ENCODE data around the gene MAP4.

Gene MAP4

DNA sequence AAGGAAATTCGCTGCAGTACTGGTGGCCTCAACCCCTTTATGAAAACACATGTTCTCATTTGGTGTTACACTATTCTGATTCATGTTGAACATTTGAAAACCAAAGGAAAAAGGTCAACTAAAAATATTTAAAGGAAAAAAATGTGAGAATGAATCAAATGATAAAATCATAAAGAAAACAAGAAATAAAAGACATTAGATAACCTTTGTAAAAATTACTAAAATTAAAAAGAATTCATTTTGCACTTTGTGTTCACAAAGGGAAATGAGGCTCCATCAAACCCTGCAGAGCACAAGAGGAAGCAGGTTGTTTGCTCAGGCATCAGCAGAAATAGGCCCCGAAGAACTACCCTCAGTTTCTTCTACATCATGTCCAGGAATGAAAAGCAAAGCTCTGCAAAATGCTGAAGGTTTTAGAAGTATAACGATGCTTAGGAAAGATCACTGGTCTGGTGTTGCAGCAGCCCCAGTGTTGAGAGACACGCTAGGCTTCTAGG, 41.2 kb downstream of the MAP4 start:
- DNase-seq (ENCODE audit: low read depth in 2 of 3, low spot score in 1 of 3), result no peak

- no peak for DNase-seq (ENCODE audit: low read depth in 2 of 3, low spot score in 1 of 3)
Observed at GRCh38 chr3:47971081-47971480, 45.1 kb downstream of the MAP4 start.

DNA sequence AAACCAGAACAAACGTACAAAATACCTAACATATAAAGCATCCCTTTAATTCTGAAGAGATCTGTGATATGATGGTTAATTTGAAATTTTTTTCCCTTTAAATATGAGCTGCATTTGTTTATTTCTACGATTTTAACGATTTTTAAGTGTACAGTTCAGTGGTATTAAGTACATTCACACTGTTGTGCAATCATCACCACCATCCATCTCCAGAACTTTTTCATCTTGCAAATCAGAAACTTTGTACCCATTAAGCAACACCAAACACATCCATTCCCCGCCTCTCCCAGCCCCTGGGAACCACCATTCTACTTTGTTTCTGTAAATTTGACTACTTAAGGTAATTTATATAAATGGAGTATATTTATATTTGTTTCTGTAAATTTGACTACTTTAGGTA, 51.5 kb downstream of the MAP4 start:
- no peak for DNase-seq (ENCODE audit: low read depth in 2 of 3, low spot score in 1 of 3)

DNA sequence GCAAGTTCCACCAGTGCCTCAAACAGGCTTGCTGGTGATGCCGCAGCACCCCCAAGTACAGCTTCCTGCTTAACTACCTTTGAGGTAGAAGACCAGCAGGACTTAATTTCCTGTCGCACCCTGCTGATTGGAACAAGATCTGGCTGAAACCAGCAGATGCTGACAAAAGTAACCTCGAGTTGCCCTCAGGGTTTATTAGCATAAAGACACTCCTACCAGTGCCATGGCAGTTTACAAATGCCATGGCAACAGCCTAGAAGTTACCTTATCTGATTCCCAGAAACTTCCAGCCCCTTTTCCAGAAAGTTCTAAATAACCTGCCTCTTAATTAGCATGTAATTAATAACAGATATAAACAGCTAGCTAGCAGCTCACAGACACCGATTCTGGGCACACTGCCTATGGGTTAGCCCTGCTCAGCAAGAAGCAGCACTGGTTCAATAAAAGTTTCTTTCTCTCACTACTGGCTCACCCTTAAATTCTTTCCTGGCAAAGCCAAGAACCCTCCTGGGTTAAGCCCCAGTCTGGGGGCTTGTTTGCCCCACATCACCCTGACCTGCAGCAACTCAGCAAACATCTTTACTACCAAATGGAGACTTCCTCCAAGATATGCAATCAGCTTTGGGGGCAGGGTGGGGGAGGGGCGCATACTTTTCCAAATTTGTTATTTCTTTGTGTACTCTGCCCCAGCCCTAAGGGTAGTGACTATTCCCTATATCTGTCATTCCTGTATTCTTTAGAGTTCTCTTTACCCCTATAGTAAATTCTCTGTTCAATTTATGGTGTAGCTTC, 54.2 kb downstream of the MAP4 start:
- DNase-seq (ENCODE audit: low read depth in 2 of 3, low spot score in 1 of 3), result no peak

- no peak for DNase-seq (ENCODE audit: low read depth in 2 of 3, low spot score in 1 of 3)
Observed at GRCh38 chr3:47961036-47961435, 55.2 kb downstream of the MAP4 start.

DNA sequence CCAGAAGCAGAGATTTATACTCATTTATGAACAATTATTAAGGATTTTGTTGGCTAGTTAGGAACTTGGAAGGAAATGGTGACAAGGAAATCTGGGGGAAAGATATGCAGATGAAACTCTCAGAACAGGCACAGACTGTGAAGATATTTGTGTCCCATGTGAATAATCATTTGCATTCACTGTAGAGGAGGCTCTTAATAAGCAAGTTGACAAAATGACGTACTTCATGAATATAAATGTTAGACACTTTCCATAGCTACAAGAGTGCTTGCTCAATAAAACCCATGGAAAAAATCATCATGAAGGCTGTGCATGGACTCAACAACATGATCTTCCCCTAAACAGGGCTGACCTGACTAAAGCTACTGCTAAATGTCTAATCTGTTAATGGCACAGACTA, 59.7 kb downstream of the MAP4 start:
- DNase-seq (ENCODE audit: low read depth in 2 of 3, low spot score in 1 of 3), result no peak

DNA sequence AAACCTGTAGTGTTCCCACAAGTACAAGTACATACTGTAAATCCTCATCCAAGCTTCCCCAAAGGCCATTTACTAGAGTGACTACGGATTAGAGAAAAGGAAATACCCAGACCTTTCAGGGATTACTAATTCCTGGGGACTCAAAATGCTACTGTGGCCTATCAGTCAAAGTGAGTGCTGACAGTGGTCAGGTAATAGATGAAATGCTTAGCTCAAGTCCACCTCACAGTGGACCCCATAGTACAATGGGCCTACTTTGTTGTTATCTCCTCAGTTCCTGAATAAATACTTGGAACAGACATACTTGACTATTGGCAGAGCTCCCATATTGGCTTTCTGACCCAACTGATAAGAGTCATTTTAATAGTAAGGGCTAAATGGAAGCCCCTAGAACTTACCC, 61.6 kb downstream of the MAP4 start:
- no peak for DNase-seq (ENCODE audit: low read depth in 2 of 3, low spot score in 1 of 3)

GRCh38 chr3:47950453-47951169, 65.6 kb downstream of the MAP4 start:
- DNase-seq (ENCODE audit: low read depth in 2 of 3, low spot score in 1 of 3), result no peak

- no peak for DNase-seq (ENCODE audit: low read depth in 2 of 3, low spot score in 1 of 3)
Observed at GRCh38 chr3:47949979-47950378, 66.2 kb downstream of the MAP4 start.

DNA sequence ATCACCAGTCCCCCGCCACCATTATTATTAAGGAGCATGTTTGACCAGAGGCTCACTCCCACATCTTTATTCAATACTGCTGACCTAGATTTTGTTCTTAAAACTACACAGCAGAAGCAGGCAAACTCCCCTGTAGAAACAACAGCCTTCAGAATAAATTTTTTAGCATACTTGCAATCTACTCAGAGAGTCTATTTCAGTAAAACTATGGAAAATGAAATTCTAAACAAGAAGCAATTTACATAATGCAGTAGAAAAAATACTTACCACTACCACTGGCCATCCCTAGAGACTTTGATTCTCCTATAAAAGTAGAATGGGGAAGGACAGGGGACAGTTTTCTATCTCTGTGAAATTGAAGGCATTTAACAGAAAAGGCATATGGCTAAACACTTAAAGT, 76.0 kb downstream of the MAP4 start:
- DNase-seq (ENCODE audit: low read depth in 2 of 3, low spot score in 1 of 3), result no peak

DNA sequence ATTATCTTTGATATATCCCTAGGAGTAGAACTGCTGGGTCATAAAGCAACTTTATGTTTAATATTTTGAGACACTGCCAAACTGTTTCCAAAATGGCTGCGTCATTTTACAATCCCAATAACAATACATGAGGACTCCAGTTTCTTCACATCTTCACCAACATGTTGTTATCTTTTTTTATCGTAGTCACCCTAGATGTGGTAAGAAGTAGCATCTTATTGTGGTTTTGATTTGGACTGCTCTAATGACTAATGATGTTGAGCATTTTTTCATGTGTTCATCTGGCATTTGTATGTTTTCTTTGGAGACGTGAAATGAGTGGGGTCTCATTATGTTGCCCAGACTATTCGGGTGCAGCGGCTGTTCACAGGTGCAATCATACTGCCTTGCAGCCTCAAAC, 83.8 kb downstream of the MAP4 start:
- no peak for DNase-seq (ENCODE audit: low read depth in 2 of 3, low spot score in 1 of 3)

DNA sequence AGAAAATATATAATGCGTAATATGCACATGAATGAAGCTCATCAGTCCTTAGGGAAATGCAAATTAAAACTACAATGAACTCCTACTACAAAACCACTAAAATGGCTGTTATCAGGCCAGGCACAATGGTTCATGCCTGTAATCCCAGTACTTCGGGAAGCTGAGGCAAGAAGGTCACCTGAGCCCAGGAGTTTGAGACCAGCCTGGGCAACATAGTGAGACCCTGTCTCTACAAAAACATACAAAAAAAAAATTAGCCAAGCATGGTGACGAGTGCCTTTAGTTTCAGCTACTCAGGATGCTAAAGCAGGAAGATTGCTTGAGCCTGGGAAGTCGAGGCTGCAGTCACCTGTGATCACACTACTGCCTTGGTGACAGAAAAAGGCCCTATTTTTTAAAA, 85.2 kb downstream of the MAP4 start:
- no peak for DNase-seq (ENCODE audit: low read depth in 2 of 3, low spot score in 1 of 3)

- DNase-seq (ENCODE audit: low read depth in 2 of 3, low spot score in 1 of 3), result no peak
Observed at GRCh38 chr3:47916696-47917095, 99.5 kb downstream of the MAP4 start.

- DNase-seq (ENCODE audit: low read depth in 2 of 3, low spot score in 1 of 3), result no peak
Observed at GRCh38 chr3:47916201-47916600, 100.0 kb downstream of the MAP4 start.

- no peak for DNase-seq (ENCODE audit: low read depth in 2 of 3, low spot score in 1 of 3)
Observed at GRCh38 chr3:47912006-47912504, 104.2 kb downstream of the MAP4 start.

GRCh38 chr3:47910777-47911440, 105.3 kb downstream of the MAP4 start:
- DNase-seq (ENCODE audit: low read depth in 2 of 3, low spot score in 1 of 3), result no peak

GRCh38 chr3:47910233-47910632, 106.0 kb downstream of the MAP4 start:
- DNase-seq (ENCODE audit: low read depth in 2 of 3, low spot score in 1 of 3), result no peak

DNA sequence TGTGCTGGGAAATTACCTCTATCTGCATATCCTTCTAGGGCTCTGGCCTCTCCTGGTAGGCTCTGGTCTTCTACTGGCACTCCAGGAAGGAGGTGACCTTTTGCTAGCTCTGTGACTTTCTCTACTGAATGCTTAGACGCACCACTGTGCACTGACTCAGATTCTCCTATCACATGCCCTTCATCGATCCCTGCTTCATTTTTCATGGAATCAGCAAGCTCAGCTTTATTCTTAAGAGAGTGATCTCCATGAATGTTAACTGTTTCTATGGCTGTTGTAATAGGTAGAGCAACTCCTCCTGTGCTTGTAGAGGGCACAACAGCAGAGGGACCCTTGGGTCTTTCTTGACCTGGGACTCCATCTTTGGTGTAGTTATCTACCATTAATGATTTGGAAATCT, 106.6 kb downstream of the MAP4 start:
- no peak for DNase-seq (ENCODE audit: low read depth in 2 of 3, low spot score in 1 of 3)

DNA sequence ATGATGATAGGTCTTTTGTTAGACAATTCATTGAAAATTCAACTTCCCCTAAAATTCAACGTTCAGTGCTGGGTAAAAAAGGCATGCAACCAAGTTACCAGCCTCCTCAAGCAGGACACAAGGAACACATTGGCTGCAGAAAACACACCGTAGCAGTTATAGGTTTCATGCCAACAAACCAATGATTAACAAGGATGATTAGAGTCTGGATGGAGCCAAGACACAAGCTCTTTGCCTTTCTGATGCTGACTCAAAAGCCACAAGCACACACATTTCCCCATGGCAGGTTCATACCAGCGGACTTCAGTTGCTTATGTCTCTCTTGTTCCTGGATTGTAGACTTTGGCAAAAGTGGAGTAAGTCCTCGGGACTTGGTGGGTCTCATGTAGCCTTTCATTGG, 107.5 kb downstream of the MAP4 start:
- no peak for DNase-seq (ENCODE audit: low read depth in 2 of 3, low spot score in 1 of 3)

DNA sequence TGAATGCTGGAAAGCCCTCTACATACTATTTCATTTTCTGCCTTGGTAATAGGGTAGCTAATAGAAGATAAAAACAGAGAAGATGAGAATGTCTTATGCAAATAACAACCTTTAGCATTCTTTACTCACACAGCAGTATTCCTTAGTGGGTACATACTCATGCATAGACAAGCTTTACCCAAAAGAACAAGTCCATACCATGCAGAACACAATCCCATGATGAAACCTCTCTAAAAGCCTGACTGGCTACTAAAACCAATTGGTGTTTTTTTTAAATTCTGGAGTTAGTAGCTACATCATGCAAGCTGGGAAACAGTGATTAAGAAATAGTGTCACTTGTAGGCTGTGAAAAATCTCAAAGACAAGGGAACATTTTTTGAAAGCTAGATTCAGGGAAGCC, 108.4 kb downstream of the MAP4 start:
- DNase-seq (ENCODE audit: low read depth in 2 of 3, low spot score in 1 of 3), result no peak

DNA sequence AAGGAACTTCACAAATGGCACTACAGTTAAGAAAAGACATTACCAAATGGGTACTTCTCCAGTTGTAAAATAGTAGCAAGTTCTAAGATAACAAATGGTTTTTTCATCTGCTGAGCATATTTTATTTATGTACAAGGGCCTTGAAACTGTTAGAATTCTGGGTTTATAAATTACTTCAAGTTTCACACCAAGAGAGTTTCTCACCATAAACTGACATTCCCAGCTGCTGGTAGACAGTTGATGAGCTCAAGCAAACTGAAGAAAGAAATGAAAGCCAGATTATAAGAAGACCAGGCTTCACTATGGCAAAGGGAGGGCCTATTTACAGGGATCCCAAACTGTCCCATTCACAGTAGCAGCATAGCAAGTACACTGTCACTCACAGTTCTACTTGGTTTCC, 113.5 kb downstream of the MAP4 start:
- DNase-seq (ENCODE audit: low read depth in 2 of 3, low spot score in 1 of 3), result no peak

- DNase-seq (ENCODE audit: low read depth in 2 of 3, low spot score in 1 of 3), result no peak
Observed at GRCh38 chr3:47901280-47901833, 114.9 kb downstream of the MAP4 start.
